UCSD-AML1 (cell line): ENCODE data around the gene SIK3.
A peak's percentile ranks its signal among the peaks of the same experiment; 100 is the strongest.

Experiments used
- DNase-seq: peaks from one replicate; lab custom pipeline; 2025; ENCODE audit not compliant: unreplicated experiment; lab: John Stamatoyannopoulos, UW

The SIK3 gene

GRCh38 chr11:117110294-117110950 lies 12.2 kb upstream of the SIK3 start:
- no peak for DNase-seq

DNA sequence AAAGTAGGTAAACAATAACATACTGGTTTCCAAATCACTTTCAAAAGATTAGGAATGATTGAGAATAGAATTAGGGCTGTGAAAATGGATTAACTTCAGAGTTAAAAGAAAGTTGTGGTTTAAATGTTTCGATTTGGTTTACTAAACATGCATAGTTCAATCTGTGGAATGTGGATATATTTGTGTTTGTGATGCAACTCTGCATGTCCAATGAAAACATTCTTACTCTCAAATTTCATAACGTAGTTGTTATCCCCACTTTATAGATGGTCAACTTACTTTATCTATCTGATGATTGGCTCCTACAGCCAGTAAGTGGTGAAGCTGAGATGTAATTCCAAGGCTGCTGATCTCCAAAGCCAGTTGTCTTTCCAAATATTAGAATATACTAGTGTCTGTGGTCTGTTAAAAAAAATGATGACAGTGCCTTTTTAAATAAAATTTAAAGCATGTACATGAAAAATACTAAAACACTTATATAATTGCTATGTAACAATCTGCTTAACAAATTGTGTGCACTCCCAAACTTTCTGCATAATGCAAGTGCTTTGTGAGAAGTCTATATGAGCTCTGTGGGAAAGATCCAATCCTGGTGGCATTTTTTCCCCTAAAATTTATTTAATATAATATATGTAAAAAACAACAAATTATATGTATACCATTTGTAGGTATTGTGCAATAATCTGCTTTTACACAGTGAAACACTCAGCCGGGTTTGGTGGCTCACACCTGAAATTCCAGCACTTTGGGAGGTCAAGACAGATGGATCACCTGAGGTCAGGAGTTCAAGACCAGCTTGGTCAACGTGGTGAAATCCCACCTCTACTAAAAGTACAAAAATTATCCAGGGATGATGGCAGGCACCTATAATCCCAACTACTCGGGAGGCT lies 9.7 kb upstream of the SIK3 start:
- DNase-seq: no peak

- no peak for DNase-seq
These were observed 2.3 kb upstream of the SIK3 start for GRCh38 chr11:117100556-117100955.

- DNase-seq: no peak
These were observed 1.5 kb upstream of the SIK3 start for GRCh38 chr11:117099696-117100095.

GRCh38 chr11:117097389-117098268 lies 599 bp downstream of the SIK3 start:
- peak; percentile 55 for DNase-seq

DNA sequence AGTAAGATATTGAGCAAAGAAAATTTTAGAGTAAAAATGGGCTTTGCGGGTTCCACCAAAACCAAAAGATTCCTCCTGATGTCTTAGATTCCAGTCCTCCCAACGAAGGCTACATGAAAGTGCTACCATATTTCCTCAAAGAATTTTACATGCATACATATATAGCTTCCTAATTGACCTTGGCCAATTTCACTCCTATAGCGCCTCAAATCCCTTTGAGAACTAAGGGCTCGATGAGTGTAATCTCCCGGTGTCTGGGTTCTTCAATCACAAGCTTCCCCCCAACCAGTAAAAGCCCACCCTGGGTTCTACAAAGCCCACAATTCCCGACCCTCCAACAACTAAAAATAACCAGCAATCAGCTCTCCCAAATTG lies 1.2 kb downstream of the SIK3 start:
- no peak for DNase-seq

DNA sequence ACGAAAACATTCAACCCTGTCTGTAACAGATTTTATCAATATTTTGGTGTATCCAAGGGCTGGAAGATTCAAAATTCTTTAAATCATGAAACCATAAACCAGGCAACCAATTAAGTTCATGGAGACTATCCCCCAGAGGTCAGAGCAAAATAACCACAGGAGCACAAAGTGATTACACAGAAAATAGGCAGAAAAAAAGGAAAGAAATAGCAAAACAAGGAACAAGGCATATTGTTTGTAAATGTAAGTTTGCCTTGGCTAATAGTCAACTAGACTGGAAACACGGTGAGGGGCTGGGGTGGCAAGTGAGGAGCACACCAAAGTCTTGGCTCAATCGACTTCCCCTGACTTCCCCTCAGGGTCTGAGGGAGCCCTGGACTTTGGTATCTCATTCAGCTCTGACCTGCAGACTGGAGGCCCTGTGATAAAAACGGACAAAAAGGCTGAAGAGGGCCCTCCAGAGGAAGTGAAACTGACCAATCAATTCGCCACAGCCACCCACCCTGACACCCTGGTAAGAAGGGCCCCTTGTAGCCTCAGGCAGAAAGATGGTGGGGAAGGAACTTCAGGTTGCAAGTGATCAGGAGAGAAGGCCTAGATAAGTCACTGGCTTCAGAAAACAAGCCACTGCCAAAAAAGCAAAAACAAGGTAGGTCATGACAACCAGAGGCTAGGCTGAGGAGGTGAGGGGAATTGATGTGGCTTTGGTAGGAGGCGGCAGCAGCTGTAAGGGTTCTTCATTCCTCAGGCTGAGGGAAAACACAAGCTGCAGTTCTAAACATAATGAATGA lies 1.8 kb downstream of the SIK3 start:
- DNase-seq: peak; percentile 36

DNA sequence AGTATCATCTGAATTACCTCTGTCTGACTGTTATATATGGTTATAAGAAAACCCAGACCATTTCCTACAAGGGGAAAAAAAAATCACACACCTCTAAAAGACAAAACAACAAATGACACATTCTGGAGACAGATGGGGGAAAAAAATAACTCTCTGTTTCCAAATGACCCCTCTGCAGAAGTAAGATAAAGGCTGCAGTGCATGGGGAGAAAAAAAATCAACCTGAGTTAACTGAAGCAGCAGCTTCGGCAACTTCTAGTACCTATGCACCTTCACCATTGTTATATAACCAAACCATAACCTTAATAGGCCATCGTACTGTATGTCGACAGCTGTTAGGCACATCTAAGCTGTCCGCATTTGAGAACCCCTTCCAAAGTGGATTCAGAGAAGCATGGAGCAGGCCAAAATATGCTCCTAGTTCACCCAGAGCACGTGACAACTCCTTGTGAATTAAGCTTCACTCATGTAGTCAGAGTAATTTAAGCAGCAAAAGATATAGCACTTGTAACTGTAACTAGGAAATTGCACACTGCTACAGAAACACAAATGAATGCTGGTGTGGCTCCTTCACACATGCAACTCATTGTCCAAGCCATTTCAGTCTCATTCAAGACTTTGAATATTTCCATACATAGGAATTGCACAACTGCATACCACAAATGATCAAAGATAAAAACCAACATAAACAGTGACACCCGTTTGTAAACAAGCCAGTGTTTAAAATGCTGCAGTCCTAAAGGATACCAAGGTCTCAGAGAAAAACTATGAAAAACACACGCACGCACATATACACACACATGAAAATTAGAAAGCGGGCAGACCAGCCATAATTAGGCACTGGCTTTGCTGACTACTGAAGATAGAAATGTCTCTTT lies 2.7 kb downstream of the SIK3 start:
- no peak for DNase-seq

GRCh38 chr11:117094776-117095175 lies 3.5 kb downstream of the SIK3 start:
- no peak for DNase-seq

- no peak for DNase-seq
These were observed 5.2 kb downstream of the SIK3 start for GRCh38 chr11:117092951-117093590.

DNA sequence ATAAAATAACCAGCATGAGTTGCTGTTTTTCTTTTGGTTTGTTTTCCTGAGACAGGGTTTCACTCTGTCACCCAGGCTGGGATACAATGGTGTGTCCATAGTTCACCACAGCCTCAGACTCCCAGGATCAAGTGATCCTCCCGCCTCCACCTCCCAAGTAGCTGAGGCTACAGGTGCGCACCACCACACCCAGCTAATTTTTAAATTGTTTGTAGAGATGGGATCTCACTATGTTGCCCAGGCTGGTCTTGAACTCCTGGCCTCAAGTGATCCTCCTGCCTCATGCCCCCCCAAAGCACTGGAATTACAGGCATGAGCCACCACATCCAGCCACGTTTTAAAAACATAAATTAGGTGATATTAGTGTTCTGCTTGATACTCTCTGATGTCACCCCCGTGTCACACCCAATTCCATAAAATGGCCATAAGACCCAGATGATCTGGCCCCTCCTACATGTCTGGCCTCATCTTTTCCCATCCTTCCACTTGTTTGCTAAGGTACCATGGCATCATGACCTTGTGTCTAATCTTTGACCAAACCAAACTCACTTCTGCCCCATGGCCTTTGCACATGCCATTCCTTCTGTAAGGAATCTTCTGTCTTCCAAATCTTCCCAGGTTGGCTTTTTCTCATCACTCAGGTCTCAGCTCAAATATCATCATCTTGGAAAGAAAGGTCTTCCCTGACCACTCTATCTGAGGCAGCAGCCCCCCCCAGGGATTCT lies 6.3 kb downstream of the SIK3 start:
- DNase-seq: no peak

DNA sequence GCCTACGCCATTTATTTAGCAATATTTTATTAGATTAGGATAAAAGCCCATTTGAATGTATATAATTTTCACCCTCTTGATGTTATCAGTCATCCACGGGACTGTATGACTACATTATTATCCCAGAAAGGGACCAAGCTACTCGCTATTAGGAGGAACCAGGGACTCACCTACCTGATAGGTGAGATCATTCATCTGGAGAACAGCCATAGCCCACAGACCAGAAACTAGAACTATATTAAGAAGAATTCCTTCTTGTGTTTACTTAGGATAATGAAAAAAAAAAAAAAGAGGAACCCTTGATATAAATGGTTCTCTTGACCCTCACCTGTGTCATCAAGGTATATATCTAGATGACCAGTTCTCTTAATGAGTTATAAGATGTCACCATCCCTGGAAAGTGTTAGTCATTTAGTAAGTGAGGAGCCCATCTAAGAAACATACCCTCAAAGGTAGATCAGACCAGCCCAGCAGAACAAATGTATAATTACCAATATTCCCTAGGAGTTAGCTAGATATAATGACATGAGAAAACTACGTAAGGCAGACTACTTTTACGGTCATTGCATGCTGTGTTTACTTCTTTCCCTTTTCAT lies 8.0 kb downstream of the SIK3 start:
- DNase-seq: no peak

DNA sequence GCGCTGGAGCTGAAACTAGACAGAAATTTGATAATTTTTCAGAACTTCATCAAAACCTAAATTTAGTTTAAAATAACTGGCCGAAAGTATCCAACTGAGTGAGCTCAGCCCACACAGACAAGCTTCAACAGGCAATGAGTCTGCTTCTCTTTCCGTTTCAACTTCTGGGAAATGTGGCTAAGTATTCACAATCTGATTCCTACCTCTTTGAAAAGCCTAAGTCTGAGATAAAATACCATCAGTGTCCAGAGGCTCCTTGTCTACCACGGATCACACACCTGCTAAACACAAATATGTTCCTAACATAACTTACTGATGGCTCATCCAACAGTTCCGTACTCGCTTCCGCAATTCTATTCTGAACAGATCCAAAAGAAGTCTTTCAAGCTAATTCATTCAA lies 8.5 kb downstream of the SIK3 start:
- no peak for DNase-seq

DNA sequence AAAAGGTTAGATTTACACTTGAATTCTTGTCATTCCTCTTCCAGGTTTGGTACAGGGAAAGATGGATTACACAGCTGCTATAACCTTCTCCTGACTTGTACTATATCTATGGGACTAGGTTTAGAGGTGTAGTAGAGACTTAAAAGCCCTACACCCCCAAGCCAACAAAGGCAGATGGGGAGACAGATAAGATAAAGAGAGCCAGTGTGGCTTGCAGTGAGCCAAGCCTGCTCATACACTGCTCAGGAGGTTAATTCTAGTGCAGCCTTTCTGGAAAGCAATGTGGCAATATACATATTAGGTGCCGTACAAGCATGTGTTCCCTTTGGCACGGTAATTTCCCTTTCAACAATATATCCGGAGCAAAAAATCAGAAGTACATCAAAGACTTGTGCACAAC lies 10.8 kb downstream of the SIK3 start:
- no peak for DNase-seq

- DNase-seq: no peak
These were observed 13.2 kb downstream of the SIK3 start for GRCh38 chr11:117084992-117085391.

GRCh38 chr11:117083011-117083935 lies 15.0 kb downstream of the SIK3 start:
- DNase-seq: no peak

GRCh38 chr11:117081908-117082307 lies 16.3 kb downstream of the SIK3 start:
- DNase-seq: no peak
